GM13977 (cell line): ENCODE results near the gene SHISA5.
A peak's percentile ranks its signal among the peaks of the same experiment; 100 is the strongest.

Experiments used
- DNase-seq: peaks from one replicate; pipeline ENCODE4 v3.0.0; 2012; ENCODE audit warnings: low spot score
- in situ Hi-C: fragments of 300-500 bp; cut with MboI; formaldehyde crosslinking; loops from one replicate; pipeline ENCODE4 v1.12.0; 2022; ENCODE audit warnings: low sequenced_read_pairs, low pct_unique_long_range_greater_than_20kb, mixed read lengths, inconsistent platforms; ENCODE audit not compliant: unreplicated experiment
- TF ChIP-seq, protein P1 (sequence below): IDR thresholded peaks from 2 replicates; pipeline ENCODE4 v1.5.1; 2012; ENCODE audit warnings: mild to moderate bottlenecking, control low read depth; ENCODE audit not compliant: insufficient read depth; ENCODE audit errors: extremely low read depth, missing control alignments

The SHISA5 gene

GRCh38 chr3:48423883-48424695 lies 79.9 kb downstream of the SHISA5 start:
- no peak for DNase-seq
- in situ Hi-C loops, result no loop called here
- TF ChIP-seq, protein P1, sequence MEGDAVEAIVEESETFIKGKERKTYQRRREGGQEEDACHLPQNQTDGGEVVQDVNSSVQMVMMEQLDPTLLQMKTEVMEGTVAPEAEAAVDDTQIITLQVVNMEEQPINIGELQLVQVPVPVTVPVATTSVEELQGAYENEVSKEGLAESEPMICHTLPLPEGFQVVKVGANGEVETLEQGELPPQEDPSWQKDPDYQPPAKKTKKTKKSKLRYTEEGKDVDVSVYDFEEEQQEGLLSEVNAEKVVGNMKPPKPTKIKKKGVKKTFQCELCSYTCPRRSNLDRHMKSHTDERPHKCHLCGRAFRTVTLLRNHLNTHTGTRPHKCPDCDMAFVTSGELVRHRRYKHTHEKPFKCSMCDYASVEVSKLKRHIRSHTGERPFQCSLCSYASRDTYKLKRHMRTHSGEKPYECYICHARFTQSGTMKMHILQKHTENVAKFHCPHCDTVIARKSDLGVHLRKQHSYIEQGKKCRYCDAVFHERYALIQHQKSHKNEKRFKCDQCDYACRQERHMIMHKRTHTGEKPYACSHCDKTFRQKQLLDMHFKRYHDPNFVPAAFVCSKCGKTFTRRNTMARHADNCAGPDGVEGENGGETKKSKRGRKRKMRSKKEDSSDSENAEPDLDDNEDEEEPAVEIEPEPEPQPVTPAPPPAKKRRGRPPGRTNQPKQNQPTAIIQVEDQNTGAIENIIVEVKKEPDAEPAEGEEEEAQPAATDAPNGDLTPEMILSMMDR, result no peak

DNA sequence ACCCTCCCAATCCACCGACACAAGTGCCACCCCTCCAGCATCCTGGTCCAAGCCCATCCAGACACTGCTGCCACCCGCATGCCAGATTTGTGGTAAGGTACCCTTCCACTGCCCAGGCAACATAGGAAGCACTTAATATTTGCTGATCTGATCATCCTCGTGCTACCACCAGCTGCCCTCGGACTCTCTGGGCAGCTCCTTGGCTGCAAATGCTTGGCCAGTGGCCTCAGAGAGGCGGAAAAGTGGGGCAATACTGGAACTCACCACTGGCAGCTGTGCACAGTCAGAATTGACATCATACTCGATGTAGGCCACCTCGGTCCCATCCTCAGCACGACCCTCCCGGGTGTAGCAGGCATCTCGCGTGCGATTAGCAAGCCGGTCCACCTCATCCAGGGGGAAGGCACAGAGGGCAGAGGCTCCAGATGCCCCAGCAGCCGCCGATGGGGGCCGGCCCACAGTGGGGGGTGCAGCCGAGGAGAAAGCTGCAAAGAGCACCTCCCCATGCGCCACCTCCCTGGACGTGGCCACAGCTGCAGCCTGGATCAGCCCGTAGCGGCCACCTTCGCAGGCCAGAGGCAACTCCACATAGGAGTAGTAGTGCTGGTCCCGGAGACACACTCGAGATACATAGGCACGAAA lies 80.6 kb downstream of the SHISA5 start:
- DNase-seq, result no peak
- in situ Hi-C loops, result no loop called here
- TF ChIP-seq, protein P1, result no peak

- TF ChIP-seq, protein P1, result no peak
- no peak for DNase-seq
- in situ Hi-C loops, result no loop called here
These were observed 81.3 kb downstream of the SHISA5 start for GRCh38 chr3:48422681-48423080.

GRCh38 chr3:48422272-48422671 lies 81.7 kb downstream of the SHISA5 start:
- TF ChIP-seq, protein P1, result peak; percentile 14
- DNase-seq, result no peak
- in situ Hi-C loops, result no loop called here

- in situ Hi-C loops, result no loop called here
- TF ChIP-seq, protein P1, result no peak
- DNase-seq, result no peak
These were observed 83.4 kb downstream of the SHISA5 start for GRCh38 chr3:48420561-48420960.

GRCh38 chr3:48419597-48419996 lies 84.4 kb downstream of the SHISA5 start:
- in situ Hi-C loops, result no loop called here
- TF ChIP-seq, protein P1, result no peak
- no peak for DNase-seq
